ENCODE measurements around the gene GAL. TPM values are rescaled to one million over a fixed set of nuclear protein-coding genes. Genes with fewer than 3 reads are reported as not detected.

GAL gene
- total RNA-seq, 1 donor from 2014 or later: 0.17 TPM

GRCh38 chr11:68659158-68659921, 25.0 kb upstream of the GAL start:
- peak; percentile 94 for DNase-seq

GRCh38 chr11:68660066-68660810, 24.1 kb upstream of the GAL start:
- no peak for DNase-seq

DNA sequence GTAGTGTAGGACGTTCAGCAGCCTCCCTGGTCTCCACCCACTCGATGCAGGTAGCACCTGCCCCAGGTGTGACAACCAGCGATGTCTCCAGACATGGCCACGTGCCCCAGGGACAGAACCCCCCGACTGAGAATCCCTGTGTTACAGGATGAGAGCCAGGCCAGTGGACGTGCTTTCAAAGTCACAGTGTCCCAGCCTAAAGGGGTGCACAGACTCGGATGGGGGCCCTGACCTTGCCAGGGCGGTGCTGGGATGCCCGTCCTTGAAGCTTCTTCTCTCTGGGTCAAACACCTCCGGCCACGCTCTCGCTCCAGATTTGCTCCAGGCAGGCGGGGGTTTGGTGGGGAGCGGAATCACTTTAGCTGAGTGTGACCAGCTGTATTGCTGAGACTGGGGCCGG, 23.3 kb upstream of the GAL start:
- no peak for DNase-seq

DNA sequence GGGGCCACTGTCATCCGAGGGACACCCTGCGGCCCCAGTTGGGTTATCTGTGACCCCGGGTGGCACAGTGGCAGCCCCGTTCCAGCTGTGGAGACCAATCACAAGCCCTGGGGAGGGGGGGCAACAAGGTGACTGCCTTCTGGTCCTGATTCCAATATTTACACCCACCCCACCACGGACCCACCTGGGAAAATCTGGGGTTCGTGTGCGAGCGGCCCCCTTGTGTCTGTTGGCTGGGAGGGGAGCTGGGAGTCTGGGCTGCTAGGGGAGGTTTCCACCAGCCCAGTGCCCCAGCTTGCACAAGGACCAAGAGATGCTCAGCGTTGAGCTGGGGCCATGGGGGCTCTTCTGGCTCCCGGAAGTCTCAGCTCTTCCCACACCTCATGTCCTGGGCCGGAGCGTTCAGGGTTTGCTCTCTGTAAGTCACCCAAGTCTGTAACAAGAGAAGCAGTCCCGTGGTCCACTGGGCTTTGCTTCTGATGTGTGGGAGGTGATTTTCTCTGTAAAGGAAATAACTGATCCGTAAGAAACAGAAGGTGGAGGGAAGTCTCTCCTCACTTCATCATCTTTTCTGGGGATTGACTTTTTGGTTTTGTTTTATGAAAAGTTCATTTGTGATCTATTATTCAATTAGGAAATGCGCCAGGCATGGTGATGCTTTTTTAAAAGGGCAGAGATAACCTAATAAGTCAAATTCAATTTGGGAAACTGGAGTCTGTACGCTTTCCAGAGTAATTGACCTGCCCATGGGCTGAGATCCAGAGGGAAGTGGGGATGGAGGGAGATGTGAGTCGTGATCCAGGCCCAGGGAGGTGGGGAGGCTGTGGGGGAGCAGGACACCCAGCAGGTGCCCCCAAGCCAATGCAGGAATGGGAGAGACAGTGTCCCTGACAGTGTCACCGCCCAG, 22.4 kb upstream of the GAL start:
- DNase-seq: no peak

DNA sequence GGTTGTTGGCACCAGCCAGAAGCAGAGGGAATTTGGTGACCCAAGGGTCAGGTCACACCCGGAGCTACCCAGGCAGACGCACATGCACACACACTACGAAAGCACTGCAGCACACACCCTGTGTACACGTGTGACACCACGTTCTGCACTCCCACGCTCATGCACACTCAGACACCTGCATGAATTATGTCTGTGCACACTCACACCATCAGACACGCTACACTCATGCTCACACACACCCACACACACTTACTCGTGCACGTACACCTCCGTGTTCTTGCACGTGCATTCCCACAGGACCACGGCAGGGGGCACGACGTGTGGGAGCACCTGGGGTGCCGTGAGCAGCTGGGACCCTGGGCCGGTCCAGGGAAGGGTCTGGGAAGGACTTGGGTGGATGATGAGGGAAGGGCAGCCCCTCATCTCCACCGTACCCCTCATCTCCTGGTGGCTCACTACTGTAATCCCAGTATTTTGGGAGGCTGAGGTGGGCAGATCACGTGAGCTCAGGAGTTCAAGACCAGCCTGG, 20.8 kb upstream of the GAL start:
- DNase-seq: no peak

DNA sequence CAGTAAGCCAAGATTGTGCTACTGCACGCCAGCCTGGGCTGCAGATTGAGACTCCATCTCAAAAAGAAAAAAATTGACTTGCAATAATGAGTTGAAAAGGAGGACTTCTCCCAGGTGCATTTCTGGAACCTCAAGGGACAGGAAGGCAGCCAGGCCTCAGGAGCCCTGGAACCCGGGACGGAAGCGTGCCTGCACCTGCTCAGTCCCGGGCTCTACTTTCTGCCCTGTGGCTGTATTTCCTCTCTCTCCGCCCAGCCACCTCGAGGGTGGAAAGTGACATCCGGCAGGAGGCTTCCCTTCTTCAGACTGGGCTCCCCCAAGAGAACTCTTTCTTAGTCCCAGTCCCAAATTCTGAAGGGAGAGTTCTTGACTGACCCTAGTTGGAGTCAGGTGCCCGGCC, 20.2 kb upstream of the GAL start:
- no peak for DNase-seq

GRCh38 chr11:68664906-68665305, 19.4 kb upstream of the GAL start:
- no peak for DNase-seq

DNA sequence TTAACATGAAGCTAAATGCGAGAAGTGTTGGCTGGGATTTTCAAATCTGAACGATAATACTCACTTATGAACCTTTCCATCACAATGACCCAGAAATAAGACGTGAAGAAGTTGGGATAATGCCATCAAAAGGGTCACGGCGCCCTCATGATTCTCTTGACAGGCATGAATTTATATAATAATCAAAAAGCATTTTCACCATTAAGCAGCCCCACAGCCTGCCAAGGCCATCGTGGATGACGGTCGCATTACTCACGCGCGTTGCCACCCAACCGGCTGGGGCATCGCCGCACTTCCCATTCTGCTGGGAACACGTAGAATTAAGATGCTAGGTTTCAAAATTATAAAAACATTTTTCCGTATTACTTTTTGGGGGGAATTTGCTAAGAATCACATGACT, 18.9 kb upstream of the GAL start:
- no peak for DNase-seq

- DNase-seq: no peak
These were observed 17.5 kb upstream of the GAL start for GRCh38 chr11:68666849-68667248.

DNA sequence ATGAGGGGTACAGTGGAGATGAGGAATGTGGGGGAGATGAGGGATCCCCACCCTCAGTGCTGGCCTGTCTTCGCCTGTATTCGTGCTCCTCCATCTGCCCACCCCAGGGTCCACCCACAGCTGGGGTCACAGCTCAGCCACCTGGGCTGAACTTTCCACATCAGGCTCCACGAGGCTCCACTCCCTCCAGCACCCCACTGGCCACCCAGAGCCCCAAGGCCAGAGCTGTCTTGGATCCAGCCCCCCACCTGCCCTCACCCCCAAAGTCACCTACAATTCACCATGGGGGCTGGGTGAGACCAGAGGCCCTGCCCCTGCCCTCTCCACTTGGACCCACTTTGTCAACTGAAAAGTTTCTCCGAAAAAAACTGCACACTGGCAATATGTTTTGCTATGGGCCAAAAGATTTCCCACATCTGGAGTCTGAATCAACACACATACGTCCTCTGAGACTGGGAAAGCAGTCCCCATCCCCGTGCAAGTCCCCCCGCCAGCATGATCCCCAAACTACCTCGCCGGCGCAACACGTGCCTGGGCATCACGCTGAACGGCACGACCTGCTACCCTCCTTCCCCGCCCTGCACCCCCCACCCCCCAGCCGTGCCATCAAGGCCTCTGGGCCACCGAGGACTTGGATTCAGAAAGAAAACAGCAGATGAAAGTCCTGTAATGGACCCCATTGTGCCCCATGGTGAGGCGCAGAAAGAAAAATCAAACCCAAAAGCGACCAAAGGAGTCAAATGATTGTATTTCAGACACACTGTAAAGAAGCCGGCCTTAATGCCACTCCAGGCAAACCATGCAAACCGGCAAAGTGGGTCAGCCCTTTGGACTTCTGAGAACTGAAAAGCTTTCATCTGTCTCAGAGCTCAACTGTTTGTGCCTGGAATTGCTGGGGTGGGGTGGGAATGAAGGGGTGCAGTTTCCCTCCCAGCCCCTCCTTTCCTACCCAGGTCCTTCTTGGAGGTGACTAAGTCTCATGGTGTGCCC, 16.5 kb upstream of the GAL start:
- no peak for DNase-seq

DNA sequence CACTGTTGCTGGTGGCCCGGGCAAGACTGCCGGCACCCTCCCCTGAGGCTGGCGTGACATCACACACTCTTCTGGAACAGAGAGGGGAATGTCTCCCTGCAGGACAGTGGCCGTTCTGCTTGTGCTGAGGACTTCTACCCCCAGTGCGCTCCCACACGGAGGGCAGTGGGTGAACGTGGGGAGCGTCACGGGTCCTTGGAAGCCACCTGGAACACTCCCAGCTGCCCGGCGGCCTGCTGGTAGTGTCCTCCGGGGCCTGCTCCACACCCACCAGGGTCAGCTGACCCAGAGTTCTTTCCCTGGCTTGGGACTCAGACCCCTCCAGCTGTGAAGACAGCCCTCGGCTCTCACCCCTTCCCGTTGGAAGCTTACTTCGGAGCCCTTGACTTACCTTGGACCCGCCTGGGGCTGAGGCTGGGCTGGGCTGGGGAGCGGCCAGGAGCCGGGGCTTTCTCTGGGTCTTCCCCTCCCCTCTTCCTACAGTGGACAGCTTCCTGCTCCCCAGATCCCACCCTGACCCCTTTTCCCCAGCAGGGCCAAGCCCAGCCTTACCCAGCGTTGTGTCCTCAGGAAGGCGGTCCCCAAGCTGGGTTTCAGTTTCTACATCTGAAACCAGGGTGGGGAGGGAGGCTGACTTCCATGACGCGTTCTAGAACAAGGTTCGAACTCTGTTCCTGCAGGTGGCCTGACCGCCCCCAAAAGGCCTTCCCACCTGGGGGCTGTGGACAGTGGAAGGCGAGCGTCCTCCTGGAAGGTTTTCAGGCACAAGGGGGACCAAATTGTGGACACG, 14.8 kb upstream of the GAL start:
- no peak for DNase-seq

GRCh38 chr11:68670208-68670992, 13.9 kb upstream of the GAL start:
- DNase-seq: no peak

DNA sequence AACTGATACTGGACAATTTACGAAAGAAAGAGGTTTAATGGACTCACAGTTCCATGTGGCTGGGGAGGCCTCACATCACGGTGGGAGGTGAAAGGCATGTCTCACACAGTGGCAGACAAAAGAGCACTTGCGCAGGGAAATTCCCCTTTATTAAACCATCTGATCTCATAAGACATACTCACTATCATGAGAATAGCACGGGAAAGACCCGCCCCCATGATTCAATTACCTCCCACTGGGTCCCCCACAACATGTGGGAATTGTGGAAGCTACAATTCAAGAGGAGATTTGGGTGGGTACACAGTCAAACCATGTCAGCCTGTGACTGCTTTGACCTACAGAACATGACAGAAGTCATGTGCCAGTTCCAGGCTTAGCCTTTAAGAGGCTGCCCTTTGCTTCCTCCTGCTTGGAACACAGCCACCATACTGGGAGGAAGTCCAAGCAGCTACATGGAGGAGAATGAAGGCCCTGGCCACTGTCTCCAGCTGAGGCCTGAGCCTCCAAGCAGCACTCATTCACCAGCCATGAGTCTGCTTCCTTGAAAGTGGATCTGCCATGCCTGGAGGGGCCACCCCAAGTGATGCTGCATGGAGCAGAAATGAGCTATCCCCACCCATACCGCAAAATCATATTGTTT, 10.9 kb upstream of the GAL start:
- DNase-seq: no peak

DNA sequence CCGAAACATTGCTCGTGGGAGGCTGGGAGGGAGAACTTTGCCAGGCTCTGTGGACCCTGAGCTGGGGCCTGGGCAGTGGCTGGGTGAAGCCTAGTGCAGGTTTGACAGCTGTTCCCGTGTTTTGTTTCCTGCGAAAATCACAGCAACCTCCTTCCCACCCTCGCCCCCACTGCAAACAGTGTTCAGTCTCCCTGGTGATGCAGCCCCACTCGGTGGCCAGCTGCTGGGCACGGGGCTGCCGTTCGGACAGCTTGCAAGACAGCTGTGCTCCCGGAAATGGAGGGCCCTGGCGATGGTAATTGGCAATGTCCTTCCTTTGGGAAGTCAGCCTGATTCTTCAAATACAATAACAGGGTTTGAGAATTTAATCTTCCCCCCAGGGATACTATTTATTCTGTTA, 10.4 kb upstream of the GAL start:
- no peak for DNase-seq

GRCh38 chr11:68674461-68674860, 9.9 kb upstream of the GAL start:
- DNase-seq: no peak

- peak; percentile 84 for DNase-seq
These were observed 6.9 kb upstream of the GAL start for GRCh38 chr11:68677432-68677831.

GRCh38 chr11:68678031-68678441, 6.3 kb upstream of the GAL start:
- no peak for DNase-seq

DNA sequence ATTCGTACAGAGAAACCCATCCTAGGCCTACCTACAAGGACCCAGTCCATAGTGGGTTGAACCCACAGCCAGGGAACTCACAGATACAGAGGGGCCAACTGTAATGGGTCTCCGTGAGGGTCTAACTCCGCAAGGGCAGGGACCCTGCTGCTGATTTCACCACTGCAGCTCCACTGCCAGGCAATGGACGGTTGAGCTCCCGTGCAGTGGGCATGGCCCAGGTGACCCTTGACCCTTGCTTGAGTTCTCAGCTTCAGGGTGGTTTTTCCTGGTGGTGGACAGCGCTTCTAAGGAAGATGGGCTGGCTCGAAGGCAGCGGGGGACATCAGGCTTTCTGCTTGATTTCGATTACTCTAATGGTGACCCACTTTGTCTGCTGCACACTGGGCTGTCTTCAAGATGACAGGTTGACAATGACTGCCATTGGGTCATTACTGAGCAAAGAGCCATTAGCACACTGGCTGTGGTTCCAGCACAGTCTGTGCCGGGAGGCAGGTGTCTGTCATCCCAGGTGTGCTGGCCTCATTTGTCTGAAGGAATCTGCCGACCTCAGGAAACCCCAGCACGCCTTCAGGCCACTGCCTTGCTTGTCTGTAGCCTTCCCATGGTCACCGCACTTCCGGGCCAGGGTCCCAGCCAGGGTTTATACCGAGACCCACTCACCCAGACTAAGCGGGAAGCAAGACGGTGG, 3.7 kb upstream of the GAL start:
- DNase-seq: no peak

GRCh38 chr11:68682531-68682961, 1.8 kb upstream of the GAL start:
- DNase-seq: no peak
